Stimulated activated CD4-positive, alpha-beta T cell treated with anti-CD3 and anti-CD28 coated beads, TNF-alpha, amount 100 ng/mL, for 4 hours (primary cell): Measurements from ENCODE around the gene GMEB2.
"Not testable (repeated sequence)": the region's sequence is repeated elsewhere in the genome, so short reads cannot be mapped to it uniquely, and the experiment has no call there.

Source experiments
- DNase-seq, 3 experiments: peaks; one replicate each; pipeline ENCODE4 v3.0.0-alpha.2; 2020; ENCODE audit warnings: low read depth in 3 of 3

The GMEB2 gene

GRCh38 chr20:63572071-63572787, 54.7 kb downstream of the GMEB2 start:
- no peak for DNase-seq

- not testable (repeated sequence) for DNase-seq
These were observed 55.8 kb downstream of the GMEB2 start for GRCh38 chr20:63571087-63571478.

- no peak for DNase-seq
These were observed 56.4 kb downstream of the GMEB2 start for GRCh38 chr20:63570281-63571086.

- DNase-seq: no peak
These were observed 57.6 kb downstream of the GMEB2 start for GRCh38 chr20:63568986-63569949.

- no peak for DNase-seq
These were observed 58.5 kb downstream of the GMEB2 start for GRCh38 chr20:63568170-63568981.

- DNase-seq: no peak
These were observed 59.3 kb downstream of the GMEB2 start for GRCh38 chr20:63567386-63568169.

GRCh38 chr20:63567136-63567385, 59.8 kb downstream of the GMEB2 start:
- DNase-seq: no peak

- DNase-seq: no peak
These were observed 60.3 kb downstream of the GMEB2 start for GRCh38 chr20:63566395-63567135.

GRCh38 chr20:63565699-63566335, 61.1 kb downstream of the GMEB2 start:
- DNase-seq: no peak

GRCh38 chr20:63565021-63565698, 61.7 kb downstream of the GMEB2 start:
- no peak for DNase-seq

GRCh38 chr20:63564036-63564810, 62.7 kb downstream of the GMEB2 start:
- DNase-seq: no peak

- no peak for DNase-seq
These were observed 63.5 kb downstream of the GMEB2 start for GRCh38 chr20:63563225-63563935.

- DNase-seq: no peak
These were observed 64.3 kb downstream of the GMEB2 start for GRCh38 chr20:63562461-63563224.

GRCh38 chr20:63561624-63562396, 65.1 kb downstream of the GMEB2 start:
- DNase-seq: no peak

GRCh38 chr20:63560856-63561609, 65.9 kb downstream of the GMEB2 start:
- DNase-seq: no peak
